ENCODE measurements around the gene CRELD2.

The CRELD2 gene

GRCh38 chr22:49906071-49906798, 12.2 kb upstream of the CRELD2 start:
- Histone ChIP-seq H3K4me1 (ENCODE audit: control insufficient read depth, insufficient read depth, low read length) (no peaks in the 10 kb centered on the region), H3K4me2 (ENCODE audit: low read length) (no peak overlapping the region), H3K9me3 (replicated peaks; ENCODE audit: low read length) (no peaks in the 10 kb centered on the region), H3K9ac (ENCODE audit: low read depth, low read length) (no peak overlapping the region), H3K4me3 (ENCODE audit: low read length) (no peak overlapping the region), H3K36me3 (ENCODE audit: insufficient read depth, low read length) (peaks cover 24% of the 10 kb centered on the region), H3K27me3 (ENCODE audit: control insufficient read depth, insufficient read depth, low read length) (no peaks in the 10 kb centered on the region)

GRCh38 chr22:49906799-49907290, 11.6 kb upstream of the CRELD2 start:
- peaks cover 18% of the 10 kb centered on the region for H3K36me3 ChIP-seq (ENCODE audit: insufficient read depth, low read length)
- no peaks in the 10 kb centered on the region for H3K4me1 ChIP-seq (ENCODE audit: control insufficient read depth, insufficient read depth, low read length)
- H3K9me3 ChIP-seq (replicated peaks; ENCODE audit: low read length), result no peaks in the 10 kb centered on the region
- no peak overlapping the region for H3K4me3 ChIP-seq (ENCODE audit: low read length)
- no peaks in the 10 kb centered on the region for H3K27me3 ChIP-seq (ENCODE audit: control insufficient read depth, insufficient read depth, low read length)
- no peak overlapping the region for H3K4me2 ChIP-seq (ENCODE audit: low read length)
- H3K9ac ChIP-seq (ENCODE audit: low read depth, low read length), result no peak overlapping the region

- H3K36me3 ChIP-seq (ENCODE audit: insufficient read depth, low read length), result peaks cover 19% of the 10 kb centered on the region
Observed at GRCh38 chr22:49907807-49908206, 10.6 kb upstream of the CRELD2 start.

GRCh38 chr22:49909476-49910205, 8.8 kb upstream of the CRELD2 start:
- Histone ChIP-seq H3K36me3 (ENCODE audit: insufficient read depth, low read length) (peaks cover 11% of the 10 kb centered on the region), H3K4me1 (ENCODE audit: control insufficient read depth, insufficient read depth, low read length) (no peaks in the 10 kb centered on the region), H3K4me3 (ENCODE audit: low read length) (no peak overlapping the region), H3K9ac (ENCODE audit: low read depth, low read length) (no peak overlapping the region), H3K9me3 (replicated peaks; ENCODE audit: low read length) (no peaks in the 10 kb centered on the region), H3K4me2 (ENCODE audit: low read length) (no peak overlapping the region), H3K27me3 (ENCODE audit: control insufficient read depth, insufficient read depth, low read length) (no peaks in the 10 kb centered on the region)

More at GRCh38 chr22:49907807-49908206, 10.6 kb upstream of the CRELD2 start:
- Histone ChIP-seq H3K4me3 (ENCODE audit: low read length) (no peak overlapping the region), H3K27me3 (ENCODE audit: control insufficient read depth, insufficient read depth, low read length) (no peaks in the 10 kb centered on the region), H3K4me2 (ENCODE audit: low read length) (no peak overlapping the region), H3K9me3 (replicated peaks; ENCODE audit: low read length) (no peaks in the 10 kb centered on the region), H3K9ac (ENCODE audit: low read depth, low read length) (no peak overlapping the region), H3K4me1 (ENCODE audit: control insufficient read depth, insufficient read depth, low read length) (no peaks in the 10 kb centered on the region)

- Histone ChIP-seq H3K36me3 (ENCODE audit: insufficient read depth, low read length) (peaks cover 11% of the 10 kb centered on the region), H3K9me3 (replicated peaks; ENCODE audit: low read length) (no peaks in the 10 kb centered on the region), H3K9ac (ENCODE audit: low read depth, low read length) (no peak overlapping the region), H3K4me3 (ENCODE audit: low read length) (no peak overlapping the region), H3K4me1 (ENCODE audit: control insufficient read depth, insufficient read depth, low read length) (no peaks in the 10 kb centered on the region), H3K27me3 (ENCODE audit: control insufficient read depth, insufficient read depth, low read length) (no peaks in the 10 kb centered on the region), H3K4me2 (ENCODE audit: low read length) (no peak overlapping the region)
Observed at GRCh38 chr22:49910229-49911155, 7.9 kb upstream of the CRELD2 start.

GRCh38 chr22:49911881-49912625, 6.4 kb upstream of the CRELD2 start:
- Histone ChIP-seq H3K36me3 (ENCODE audit: insufficient read depth, low read length) (peaks cover 11% of the 10 kb centered on the region), H3K4me1 (ENCODE audit: control insufficient read depth, insufficient read depth, low read length) (peaks cover under 1% of the 10 kb centered on the region), H3K27me3 (ENCODE audit: control insufficient read depth, insufficient read depth, low read length) (no peaks in the 10 kb centered on the region), H3K4me2 (ENCODE audit: low read length) (no peak overlapping the region), H3K9me3 (replicated peaks; ENCODE audit: low read length) (no peaks in the 10 kb centered on the region), H3K4me3 (ENCODE audit: low read length) (no peak overlapping the region), H3K9ac (ENCODE audit: low read depth, low read length) (no peak overlapping the region)

- no peak overlapping the region for H3K9ac ChIP-seq (ENCODE audit: low read depth, low read length)
- H3K36me3 ChIP-seq (ENCODE audit: insufficient read depth, low read length), result peaks cover 11% of the 10 kb centered on the region
- H3K4me1 ChIP-seq (ENCODE audit: control insufficient read depth, insufficient read depth, low read length), result peaks cover 7% of the 10 kb centered on the region
- no peak overlapping the region for H3K4me3 ChIP-seq (ENCODE audit: low read length)
- no peak overlapping the region for H3K4me2 ChIP-seq (ENCODE audit: low read length)
- H3K27me3 ChIP-seq (ENCODE audit: control insufficient read depth, insufficient read depth, low read length), result no peaks in the 10 kb centered on the region
- no peaks in the 10 kb centered on the region for H3K9me3 ChIP-seq (replicated peaks; ENCODE audit: low read length)
Observed at GRCh38 chr22:49913026-49913425, 5.4 kb upstream of the CRELD2 start.

GRCh38 chr22:49913446-49913845, 5.0 kb upstream of the CRELD2 start:
- Histone ChIP-seq H3K4me3 (ENCODE audit: low read length) (no peak overlapping the region), H3K4me1 (ENCODE audit: control insufficient read depth, insufficient read depth, low read length) (peaks cover 7% of the 10 kb centered on the region), H3K36me3 (ENCODE audit: insufficient read depth, low read length) (peaks cover 11% of the 10 kb centered on the region)

GRCh38 chr22:49914256-49914655, 4.2 kb upstream of the CRELD2 start:
- no peaks in the 10 kb centered on the region for H3K27me3 ChIP-seq (ENCODE audit: control insufficient read depth, insufficient read depth, low read length)
- no peak overlapping the region for H3K4me2 ChIP-seq (ENCODE audit: low read length)
- peaks cover 11% of the 10 kb centered on the region for H3K36me3 ChIP-seq (ENCODE audit: insufficient read depth, low read length)
- no peak overlapping the region for H3K9ac ChIP-seq (ENCODE audit: low read depth, low read length)
- H3K9me3 ChIP-seq (replicated peaks; ENCODE audit: low read length), result no peaks in the 10 kb centered on the region
- H3K4me1 ChIP-seq (ENCODE audit: control insufficient read depth, insufficient read depth, low read length), result peaks cover 12% of the 10 kb centered on the region
- no peak overlapping the region for H3K4me3 ChIP-seq (ENCODE audit: low read length)

More at GRCh38 chr22:49913446-49913845, 5.0 kb upstream of the CRELD2 start:
- no peaks in the 10 kb centered on the region for H3K9me3 ChIP-seq (replicated peaks; ENCODE audit: low read length)
- H3K9ac ChIP-seq (ENCODE audit: low read depth, low read length), result no peak overlapping the region
- H3K27me3 ChIP-seq (ENCODE audit: control insufficient read depth, insufficient read depth, low read length), result no peaks in the 10 kb centered on the region
- H3K4me2 ChIP-seq (ENCODE audit: low read length), result no peak overlapping the region

GRCh38 chr22:49915610-49916009, 2.8 kb upstream of the CRELD2 start:
- Histone ChIP-seq H3K4me3 (ENCODE audit: low read length) (no peak overlapping the region), H3K9ac (ENCODE audit: low read depth, low read length) (no peak overlapping the region), H3K36me3 (ENCODE audit: insufficient read depth, low read length) (peaks cover 16% of the 10 kb centered on the region), H3K4me1 (ENCODE audit: control insufficient read depth, insufficient read depth, low read length) (peaks cover 16% of the 10 kb centered on the region), H3K4me2 (ENCODE audit: low read length) (no peak overlapping the region), H3K9me3 (replicated peaks; ENCODE audit: low read length) (no peaks in the 10 kb centered on the region), H3K27me3 (ENCODE audit: control insufficient read depth, insufficient read depth, low read length) (no peaks in the 10 kb centered on the region)
